NCI-H1417 (cell line): Measurements from ENCODE around the gene SULT1C4.
"Not testable (repeated sequence)": the region's sequence is repeated elsewhere in the genome, so short reads cannot be mapped to it uniquely, and the experiment has no call there.

Experiments
- DNase-seq, 3 experiments: peaks; one replicate each; lab custom pipeline; 2025; lab: John Stamatoyannopoulos, UW

SULT1C4 gene

GRCh38 chr2:108377815-108378630, at the start of gene SULT1C4:
Gene SULT1C4 (plus strand): TSS chr2:108377954. CDS start chr2:108378338, 384 bp downstream.
- DNase-seq, result peak in 2 of 3 experiments; percentile 40 to 72

DNA sequence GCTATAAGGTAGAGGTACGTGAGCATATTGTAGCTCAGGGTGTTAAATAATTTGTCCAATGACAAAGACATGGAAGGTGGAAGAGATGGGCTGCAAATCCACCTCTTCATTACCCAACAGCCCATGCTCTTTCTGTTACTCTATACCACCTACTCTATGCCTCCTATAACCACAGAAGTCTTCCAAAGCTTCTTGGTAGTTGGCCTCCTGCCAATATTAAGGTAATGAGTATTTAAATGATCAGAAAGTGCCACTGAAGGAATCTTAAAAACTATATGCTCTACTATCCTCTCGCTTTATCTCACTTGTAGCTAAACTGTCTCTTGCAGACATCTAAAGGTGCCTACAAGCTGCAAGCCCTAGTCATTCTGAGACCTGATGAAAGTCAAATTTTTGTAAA, 48.0 kb upstream of the SULT1C4 start:
- no peak for DNase-seq

DNA sequence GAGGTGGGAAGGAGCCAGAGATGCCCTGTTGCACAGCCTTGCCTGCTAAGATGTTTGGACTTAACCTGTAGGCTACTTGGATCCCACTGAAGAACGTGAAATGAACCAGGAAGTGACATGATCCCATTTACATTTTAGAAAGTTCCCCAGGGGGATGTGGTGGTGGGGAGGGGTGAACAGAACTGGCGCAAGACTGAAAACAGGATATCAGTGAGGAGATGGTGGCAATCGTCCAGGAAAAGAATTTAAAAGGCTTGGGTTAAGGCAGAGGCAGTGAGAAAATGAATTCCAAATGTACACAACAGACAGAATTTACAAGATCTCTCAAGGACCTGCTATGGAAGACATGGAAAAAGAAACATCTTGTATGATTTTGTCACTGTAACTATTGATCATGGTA, 46.8 kb upstream of the SULT1C4 start:
- no peak for DNase-seq

GRCh38 chr2:108345951-108346350, 31.8 kb upstream of the SULT1C4 start:
- no peak for DNase-seq

- no peak for DNase-seq
Measured at GRCh38 chr2:108346827-108347226, 30.9 kb upstream of the SULT1C4 start.

GRCh38 chr2:108347786-108348185, 30.0 kb upstream of the SULT1C4 start:
- DNase-seq, result no peak

DNA sequence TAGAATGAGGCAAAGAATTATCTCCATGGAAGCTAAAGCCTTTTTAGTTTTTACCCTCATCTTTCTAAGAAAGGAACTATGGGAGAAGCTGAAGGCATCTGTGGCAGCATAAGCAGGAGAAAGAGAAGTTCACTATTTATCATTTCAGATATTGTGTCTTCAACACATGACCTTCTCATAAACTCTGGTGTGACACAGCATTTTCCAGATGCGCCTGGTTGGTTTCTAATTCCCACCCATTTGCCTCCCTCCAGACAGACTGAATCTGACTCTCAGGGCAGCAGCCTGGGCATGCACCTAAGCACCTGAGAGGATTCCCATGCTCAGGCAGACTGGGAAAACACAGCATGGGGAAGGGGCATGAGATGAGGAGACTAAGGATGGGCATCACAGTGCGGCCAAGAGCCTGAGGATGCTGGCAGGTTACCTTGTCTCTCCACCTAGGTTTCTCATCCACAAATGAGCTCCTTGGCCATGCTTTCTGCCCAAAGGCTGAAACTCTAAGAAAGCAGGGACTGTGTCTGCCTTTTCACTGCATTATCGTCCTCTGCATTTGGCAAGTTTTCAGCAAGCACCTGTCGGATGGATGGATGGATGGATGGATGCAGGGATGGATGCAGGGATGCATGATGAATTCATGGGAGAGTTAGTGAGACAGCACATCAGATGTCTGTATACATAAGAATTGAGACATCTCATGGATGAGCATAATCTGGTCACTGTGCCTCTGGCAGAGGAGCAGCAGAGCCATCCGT, 28.8 kb upstream of the SULT1C4 start:
- no peak for DNase-seq

GRCh38 chr2:108349571-108349928, 28.2 kb upstream of the SULT1C4 start:
- no peak for DNase-seq

DNA sequence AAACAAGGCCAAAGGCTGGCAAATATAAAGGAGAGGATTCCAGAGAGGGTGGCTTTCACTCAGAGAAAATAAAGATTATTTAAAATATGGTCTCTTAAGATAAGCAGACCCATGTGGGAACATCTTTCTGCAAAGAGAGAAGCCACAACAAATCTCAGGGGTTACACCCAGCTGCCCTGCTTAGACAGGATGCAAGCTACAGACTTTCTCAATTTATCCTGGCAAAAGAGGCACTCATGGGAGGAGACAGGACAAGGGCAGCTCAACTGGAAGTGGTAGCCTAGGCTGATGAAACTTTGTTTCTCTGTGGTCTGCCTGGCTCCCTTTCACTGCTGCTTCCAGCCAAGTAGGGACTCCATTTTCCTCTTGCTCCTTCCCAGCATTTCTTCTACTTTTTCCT, 25.9 kb upstream of the SULT1C4 start:
- no peak for DNase-seq

DNA sequence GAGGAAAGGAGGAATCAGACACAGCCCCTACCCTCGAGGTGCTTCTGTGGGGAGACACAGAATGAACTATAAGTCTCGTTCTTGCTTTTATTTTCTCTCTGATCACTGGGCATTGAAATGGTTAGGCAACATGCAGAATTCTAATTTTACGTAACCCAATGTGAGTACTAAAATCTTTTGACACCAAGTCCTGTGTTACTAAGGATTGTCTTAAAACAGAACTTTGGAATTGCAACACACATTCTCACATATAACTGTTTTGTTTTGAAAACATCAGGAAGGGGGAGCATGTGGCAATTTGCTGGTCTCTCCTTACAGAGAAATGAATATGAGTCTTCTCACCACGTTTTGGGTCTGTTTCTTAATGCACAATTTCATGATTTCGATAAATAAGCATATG, 23.6 kb upstream of the SULT1C4 start:
- DNase-seq, result no peak

GRCh38 chr2:108355906-108356734, 21.6 kb upstream of the SULT1C4 start:
- no peak for DNase-seq

GRCh38 chr2:108359336-108359735, 18.4 kb upstream of the SULT1C4 start:
- not testable (repeated sequence) for DNase-seq

DNA sequence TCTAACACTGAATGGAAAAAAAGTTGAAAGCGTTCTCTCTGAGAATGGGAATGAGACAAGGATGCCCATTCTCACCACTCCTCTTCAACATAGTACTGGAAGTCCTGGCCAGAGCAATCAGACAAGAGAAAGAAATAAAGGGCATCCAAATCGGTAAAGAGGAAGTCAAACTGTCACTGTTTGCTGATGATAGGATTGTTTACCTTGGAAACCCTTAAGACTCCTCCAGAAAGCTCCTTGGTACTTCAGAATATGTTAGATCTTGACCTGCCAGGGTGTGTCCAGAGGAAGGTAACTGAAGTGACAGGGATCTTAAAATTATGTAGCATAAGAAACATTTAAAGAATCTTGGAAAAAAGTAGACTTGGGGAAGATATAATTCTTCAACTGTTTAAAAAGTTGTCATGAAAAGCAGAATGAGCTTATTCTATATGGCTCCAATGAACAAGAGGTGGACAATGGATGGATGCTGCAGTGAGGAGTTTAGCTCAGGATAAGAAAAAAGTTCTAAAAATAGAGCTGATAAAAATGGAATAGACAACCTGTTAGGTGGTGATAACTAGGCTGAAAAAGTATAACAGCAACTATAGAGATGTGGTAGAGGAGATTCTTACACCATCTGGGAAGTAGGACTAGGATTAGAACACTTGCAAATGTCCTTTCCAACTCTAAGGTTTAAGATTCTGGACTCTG, 16.8 kb upstream of the SULT1C4 start:
- no peak for DNase-seq

DNA sequence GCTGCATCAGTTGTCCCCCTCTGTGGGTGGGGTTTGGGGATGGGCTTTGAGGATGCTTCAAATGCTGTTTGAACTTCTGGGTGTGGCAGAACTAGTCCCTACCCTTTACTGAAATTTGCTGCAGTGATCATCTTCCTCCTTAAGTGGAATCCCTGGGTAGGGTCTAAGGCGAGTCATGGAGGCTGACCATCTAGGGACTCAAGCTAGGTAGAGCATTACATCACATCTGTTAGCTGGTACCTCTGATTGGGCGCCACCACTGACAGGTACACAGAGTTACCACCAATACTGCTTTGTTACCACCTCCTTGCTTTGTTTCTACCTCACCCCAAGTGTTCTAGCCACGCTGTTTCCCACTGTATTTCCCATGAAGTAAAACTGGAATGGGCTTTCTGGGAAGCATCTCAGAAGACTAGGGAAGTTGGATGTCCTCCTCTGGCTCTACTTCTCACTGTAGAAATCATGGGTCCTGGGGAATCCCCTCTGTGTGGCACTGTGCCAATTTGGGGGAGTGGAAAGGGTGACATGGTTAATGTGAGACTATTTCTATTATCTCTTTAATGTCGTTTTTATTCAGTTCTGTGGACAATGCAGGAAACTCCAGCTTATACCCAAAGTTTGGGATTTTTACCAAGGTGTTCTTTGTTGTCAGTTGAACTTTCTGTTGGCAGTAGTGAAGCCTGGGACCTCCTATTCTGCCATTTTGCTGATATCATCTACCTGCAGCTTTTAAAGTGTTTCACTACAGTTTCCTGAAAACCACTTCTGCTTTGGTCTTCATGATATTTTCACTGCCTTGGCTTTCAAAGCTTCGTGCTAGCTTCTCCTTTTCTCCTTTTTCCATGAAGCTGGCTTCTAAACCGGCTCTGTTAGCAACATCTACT, 14.5 kb upstream of the SULT1C4 start:
- peak in 1 of 3 experiments; percentile 13 for DNase-seq

DNA sequence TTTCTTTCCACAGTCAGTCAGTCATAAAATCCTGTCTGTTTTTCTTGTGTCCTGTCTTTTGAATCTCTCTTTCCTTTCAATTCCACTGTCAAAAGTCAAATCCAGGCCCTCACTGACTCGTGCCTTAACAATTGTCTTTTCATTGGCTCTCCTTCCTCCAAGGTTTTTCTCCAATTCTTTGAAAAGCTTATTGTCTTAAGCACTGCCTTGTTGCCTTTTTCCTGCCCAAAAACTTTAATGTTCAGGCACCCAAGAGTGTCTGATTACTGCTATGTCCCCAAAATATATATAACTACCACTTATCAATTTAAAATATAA, 13.9 kb upstream of the SULT1C4 start:
- DNase-seq, result no peak

DNA sequence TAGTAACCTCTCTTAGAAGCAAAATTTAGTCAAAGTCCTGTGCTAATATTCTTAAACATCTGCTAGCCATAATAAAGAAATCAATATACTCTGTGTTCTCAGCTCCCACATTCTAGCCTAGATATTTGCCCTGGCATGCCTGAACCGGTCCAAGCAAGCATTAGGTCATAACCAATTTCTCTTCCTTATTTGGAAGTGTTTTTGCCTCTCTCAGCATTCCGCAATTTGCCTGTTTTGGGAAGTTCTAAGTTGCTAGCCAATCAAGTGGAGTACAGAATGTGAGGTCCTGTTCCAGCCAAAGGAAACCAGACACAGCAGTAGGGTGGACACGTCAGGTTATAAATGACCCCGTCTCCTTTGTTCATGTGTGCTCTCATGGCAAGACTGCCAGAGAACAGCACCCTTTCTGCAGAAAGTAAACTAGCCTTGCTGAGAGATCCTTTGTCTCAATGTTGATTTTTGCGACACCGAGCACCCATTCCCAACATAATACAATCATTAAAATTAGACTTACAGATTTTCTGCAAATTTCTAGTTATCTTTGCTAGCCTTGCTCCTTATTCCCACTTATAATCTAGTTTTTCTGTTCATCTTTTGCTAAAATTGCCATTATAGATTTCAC, 13.0 kb upstream of the SULT1C4 start:
- DNase-seq, result no peak

DNA sequence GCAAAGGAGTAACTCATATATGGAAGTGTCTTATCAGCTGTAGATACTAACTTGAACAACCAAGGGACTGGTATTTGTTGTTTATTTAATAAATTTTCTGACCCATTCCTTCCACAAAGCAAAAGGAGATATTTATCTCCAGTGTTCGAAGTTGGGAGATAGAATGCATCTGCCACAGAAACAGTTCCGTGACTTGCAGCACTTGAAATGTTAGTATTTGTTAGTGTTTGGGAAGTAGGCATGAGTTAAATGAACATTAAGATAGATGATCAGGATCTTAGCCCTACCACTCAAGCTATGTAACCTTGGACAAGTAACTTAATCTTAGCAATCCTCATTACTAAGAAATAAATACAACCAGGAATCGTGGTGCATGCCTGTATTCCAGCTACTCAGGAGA, 12.1 kb upstream of the SULT1C4 start:
- DNase-seq, result no peak

- DNase-seq, result no peak
Measured at GRCh38 chr2:108367014-108367413, 10.7 kb upstream of the SULT1C4 start.

- no peak for DNase-seq
Measured at GRCh38 chr2:108367561-108368175, 10.1 kb upstream of the SULT1C4 start.

GRCh38 chr2:108369153-108369552, 8.6 kb upstream of the SULT1C4 start:
- no peak for DNase-seq
